Adrenal gland (tissue), 5 donors: Measurements from ENCODE around the gene TSPOAP1.

Experiments used
- POLR2A ChIP-seq, 2 donors: fragments of 450-650 bp; IDR thresholded peaks; one replicate each; pipeline ENCODE4 v1.6.1; 2017; ENCODE audit warnings: antibody characterized with exemption in 2 of 2, mild to moderate bottlenecking in 2 of 2, moderate library complexity in 1 of 2
- TF ChIP-seq, protein P1 (sequence below), 6 experiments: fragments of 450-650 bp in 4 of 6; fragments of 200-600 bp in 2 of 6; sonication (generic) in 1 of 6; IDR thresholded peaks; 1 replicate in 5 of 6; 2 replicates in 1 of 6; pipeline versions ENCODE4 v1.5.1 to v1.8.0; 2016 to 2021; ENCODE audit warnings: antibody characterized with exemption in 6 of 6, mild to moderate bottlenecking in 2 of 6, moderate library complexity in 1 of 6
- donor health status: DM: no; HTN: no; CAD: no.

DNA sequence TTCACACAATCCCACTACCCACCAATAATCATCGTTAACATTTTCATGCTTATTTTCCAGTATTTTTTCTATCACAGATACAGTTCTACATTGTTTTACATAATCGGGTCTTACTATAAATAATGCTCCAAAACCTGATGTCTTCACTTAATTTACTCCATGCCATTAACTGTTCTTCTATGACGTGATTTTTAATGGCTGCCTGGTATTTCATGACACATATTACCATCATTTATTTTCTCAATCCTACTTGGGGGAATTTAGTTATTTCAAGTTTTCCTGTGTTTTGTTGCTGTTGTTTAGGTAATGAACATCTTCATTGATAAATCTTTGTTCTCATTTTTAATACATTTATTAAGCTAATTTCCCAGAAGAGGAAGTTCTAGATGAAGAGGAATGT lies 75.5 kb downstream of the TSPOAP1 start:
- TF ChIP-seq, protein P1, sequence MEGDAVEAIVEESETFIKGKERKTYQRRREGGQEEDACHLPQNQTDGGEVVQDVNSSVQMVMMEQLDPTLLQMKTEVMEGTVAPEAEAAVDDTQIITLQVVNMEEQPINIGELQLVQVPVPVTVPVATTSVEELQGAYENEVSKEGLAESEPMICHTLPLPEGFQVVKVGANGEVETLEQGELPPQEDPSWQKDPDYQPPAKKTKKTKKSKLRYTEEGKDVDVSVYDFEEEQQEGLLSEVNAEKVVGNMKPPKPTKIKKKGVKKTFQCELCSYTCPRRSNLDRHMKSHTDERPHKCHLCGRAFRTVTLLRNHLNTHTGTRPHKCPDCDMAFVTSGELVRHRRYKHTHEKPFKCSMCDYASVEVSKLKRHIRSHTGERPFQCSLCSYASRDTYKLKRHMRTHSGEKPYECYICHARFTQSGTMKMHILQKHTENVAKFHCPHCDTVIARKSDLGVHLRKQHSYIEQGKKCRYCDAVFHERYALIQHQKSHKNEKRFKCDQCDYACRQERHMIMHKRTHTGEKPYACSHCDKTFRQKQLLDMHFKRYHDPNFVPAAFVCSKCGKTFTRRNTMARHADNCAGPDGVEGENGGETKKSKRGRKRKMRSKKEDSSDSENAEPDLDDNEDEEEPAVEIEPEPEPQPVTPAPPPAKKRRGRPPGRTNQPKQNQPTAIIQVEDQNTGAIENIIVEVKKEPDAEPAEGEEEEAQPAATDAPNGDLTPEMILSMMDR (IDR thresholded peaks at IDR 0.05) = no peak
- TF ChIP-seq POLR2A (IDR thresholded peaks at IDR 0.05) = no peak
